HepG2 (cell line): ENCODE results near the gene LUC7L2. TPM values are rescaled to one million over a fixed set of nuclear protein-coding genes. Genes with fewer than 3 reads are reported as not detected.

ENCODE experiments used
- ATAC-seq: fragments of 200-7000 bp; cut with Tn5 transposase; 3 replicates; pipeline ENCODE4 v1.9.1; 2020; ENCODE audit warnings: mild to moderate bottlenecking, moderate library complexity
- BruUV-seq: library from RNA; stranded (reverse); fragments of 400-500 nt; replicated peaks from 2 replicates; lab custom pipeline; 2021; lab: Mats Ljungman, UMichigan
- CTCF ChIA-PET: fragments of 300-600 bp; formaldehyde crosslinking; extraction: SDS; loops from one replicate; lab custom pipeline; 2021; ENCODE audit warnings: low total read pairs, inconsistent platforms, low intra/inter-chr PET ratio; lab: Yijun Ruan, JAX
- POLR2A ChIA-PET: fragments of 350-600 bp; sonication (Branson Sonifier 250); formaldehyde crosslinking; loops from one replicate; lab custom pipeline; 2020; ENCODE audit warnings: antibody characterized with exemption, inconsistent platforms; lab: Yijun Ruan, JAX
- DNase-seq: peaks from one replicate; pipeline ENCODE4 v3.0.0-alpha.2; 2015; ENCODE audit warnings: low spot score
- FAIRE-seq: peaks from 3 replicates; lab custom pipeline; 2011; peaks lifted over from hg19 to GRCh38; lab: Jason Lieb, UNC
- H2AFZ ChIP-seq: one replicate; pipeline ENCODE4 v1.6.1; 2011; ENCODE audit warnings: low read length, inconsistent platforms
- H3K27ac ChIP-seq: fragments of 300-600 bp; 3 replicates; pipeline ENCODE4 v1.8.0; 2011; ENCODE audit warnings: mixed run types, mild to moderate bottlenecking, mixed read lengths, low read length, inconsistent platforms; ENCODE audit not compliant: insufficient read depth; ENCODE audit errors: extremely low read length
- H3K27me3 ChIP-seq, 2 experiments: fragments of 200-600 bp in 1 of 2; 2 replicates in 1 of 2; 3 replicates in 1 of 2; pipeline versions ENCODE4 v1.6.0 to v1.8.0; 2011; ENCODE audit warnings: low read length in 2 of 2, mild to moderate bottlenecking in 2 of 2, moderate library complexity in 2 of 2, inconsistent platforms in 1 of 2; ENCODE audit not compliant: insufficient read depth in 2 of 2, control insufficient read depth in 1 of 2
- H3K36me3 ChIP-seq, 2 experiments: fragments of 200-600 bp in 1 of 2; replicated peaks in 1 of 2; 2 replicates in 1 of 2; 3 replicates in 1 of 2; pipeline versions ENCODE4 v1.5.1 to v1.8.0; 2011; ENCODE audit warnings: low read length in 2 of 2, inconsistent platforms in 1 of 2; ENCODE audit not compliant: insufficient read depth in 2 of 2, control insufficient read depth in 1 of 2
- H3K4me1 ChIP-seq: 2 replicates; pipeline ENCODE4 v1.5.1; 2012; ENCODE audit warnings: low read length, inconsistent platforms; ENCODE audit not compliant: insufficient read depth
- H3K4me2 ChIP-seq: 2 replicates; pipeline ENCODE4 v1.6.0; 2011; ENCODE audit warnings: low read depth, low read length, inconsistent platforms
- H3K4me3 ChIP-seq, 3 experiments: fragments of 200-600 bp in 1 of 3; sonication (generic), shearing (Covaris generic) in 1 of 3; replicated peaks in 1 of 3; 2 replicates each; pipeline ENCODE4 v1.5.1; 2011 to 2016; ENCODE audit warnings: low read length in 3 of 3, inconsistent platforms in 2 of 3, low read depth in 2 of 3, mild to moderate bottlenecking in 2 of 3, control low read depth in 1 of 3, mixed read lengths in 1 of 3; ENCODE audit not compliant: insufficient read depth in 1 of 3
- H3K79me2 ChIP-seq: one replicate; pipeline ENCODE4 v1.6.1; 2011; ENCODE audit warnings: low read length, inconsistent platforms; ENCODE audit not compliant: insufficient read depth
- H3K9ac ChIP-seq: 2 replicates; pipeline ENCODE4 v1.6.0; 2011; ENCODE audit warnings: mild to moderate bottlenecking, low read depth, low read length, inconsistent platforms; ENCODE audit not compliant: insufficient read depth
- H3K9me3 ChIP-seq: 2 replicates; pipeline ENCODE4 v1.5.1; 2012; ENCODE audit warnings: mild to moderate bottlenecking, low read length
- H4K20me1 ChIP-seq: 2 replicates; pipeline ENCODE4 v1.6.0; 2011; ENCODE audit warnings: inconsistent platforms, mild to moderate bottlenecking, low read length, moderate library complexity; ENCODE audit not compliant: insufficient read depth
- DNMT1 ChIP-seq: sonication (generic); formaldehyde crosslinking; IDR thresholded peaks from 2 replicates; pipeline ENCODE4 v1.5.1; 2020; ENCODE audit warnings: mild to moderate bottlenecking, missing genetic modification reagents
- FOXO1 ChIP-seq: sonication (generic); formaldehyde crosslinking; IDR thresholded peaks from 2 replicates; pipeline ENCODE4 v1.4.0; 2020; ENCODE audit warnings: missing genetic modification reagents
- ISL2 ChIP-seq: sonication (generic); formaldehyde crosslinking; IDR thresholded peaks from 2 replicates; pipeline ENCODE4 v1.5.0; 2020; ENCODE audit warnings: missing genetic modification reagents
- MYC ChIP-seq: sonication (generic); formaldehyde crosslinking; IDR thresholded peaks from 2 replicates; pipeline ENCODE4 v1.9.0; 2021; ENCODE audit warnings: missing genetic modification reagents, borderline replicate concordance
- RNF2 ChIP-seq: fragments of 450-650 bp; conservative IDR thresholded peaks from 2 replicates; pipeline ENCODE4 v1.6.1; 2016; ENCODE audit warnings: low read depth
- ZBTB21 ChIP-seq: sonication (generic); formaldehyde crosslinking; IDR thresholded peaks from 2 replicates; pipeline ENCODE4 v1.4.0; 2020; ENCODE audit warnings: missing genetic modification reagents
- ZBTB7B ChIP-seq: sonication (generic); formaldehyde crosslinking; IDR thresholded peaks from 2 replicates; pipeline ENCODE4 v1.4.0; 2020; ENCODE audit warnings: missing genetic modification reagents
- ZMYM2 ChIP-seq: sonication (generic); formaldehyde crosslinking; IDR thresholded peaks from 2 replicates; pipeline ENCODE4 v1.8.0; 2022; ENCODE audit warnings: mild to moderate bottlenecking, missing genetic modification reagents
- ZNF333 ChIP-seq: sonication (generic); formaldehyde crosslinking; IDR thresholded peaks from 2 replicates; pipeline ENCODE4 v1.4.0; 2020; ENCODE audit warnings: mild to moderate bottlenecking, missing genetic modification reagents, borderline replicate concordance
- ZNF605 ChIP-seq: sonication (generic); formaldehyde crosslinking; IDR thresholded peaks from 2 replicates; pipeline ENCODE4 v1.8.0; 2022; ENCODE audit warnings: mild to moderate bottlenecking, missing genetic modification reagents
- ZNF607 ChIP-seq: sonication (generic); formaldehyde crosslinking; IDR thresholded peaks from 2 replicates; pipeline ENCODE4 v1.5.1; 2020; ENCODE audit warnings: missing genetic modification reagents, mild to moderate bottlenecking, borderline replicate concordance
- ZNF674 ChIP-seq: sonication (generic); formaldehyde crosslinking; IDR thresholded peaks from 2 replicates; pipeline ENCODE4 v1.5.0; 2020; ENCODE audit warnings: low read depth, mild to moderate bottlenecking, missing genetic modification reagents
- WGBS: methylation state at CpG from one replicate; pipeline ENCODE4 v1.1.6; 2017; ENCODE audit warnings: low lambda C conversion rate; 5-methylcytosine and 5-hydroxymethylcytosine counted together
- in situ Hi-C: cut with HindIII; loops from 2 replicates; pipeline ENCODE4 v1.10.0; 2017; ENCODE audit warnings: low pct_unique_long_range_greater_than_20kb; ENCODE audit not compliant: extremely low pct_ligation_motif_present
- intact Hi-C: fragments of 100-400 bp; cut with micrococcal nuclease; formaldehyde crosslinking; loops from one replicate; pipeline ENCODE4 v1.10.0; 2022; ENCODE audit not compliant: unreplicated experiment
- polyA plus RNA-seq, 8 experiments: library from polyadenylated mRNA; depleted of rRNA in 3 of 8; stranded (reverse) in 7 of 8; unstranded in 1 of 8; fragments of >200 nt; fragmentation: Illumina TruSeq in 4 of 8; extraction: Trizol in 4 of 8; gene quantifications; 2 replicates each; pipeline versions ENCODE4 v1.2.1 to v1.2.3, GENCODE V29; 2011 to 2016; ENCODE audit warnings: low read depth in 4 of 8, missing spikeins in 1 of 8, mixed read lengths in 1 of 8; ENCODE audit not compliant: insufficient read depth in 1 of 8
- total RNA-seq, 5 experiments: library from RNA; depleted of rRNA; stranded (reverse); fragments of >200 nt; fragmentation: Illumina TruSeq; extraction: Trizol; gene quantifications; 2 replicates each; pipeline ENCODE4 v1.2.3, GENCODE V29; 2016; ENCODE audit warnings: low read depth in 1 of 5
- TF ChIP-seq, protein P1 (sequence below): sonication (generic); formaldehyde crosslinking; IDR thresholded peaks from 2 replicates; pipeline ENCODE4 v1.4.0; 2020; ENCODE audit warnings: missing genetic modification reagents, borderline replicate concordance
- TF ChIP-seq, protein P2 (sequence below): sonication (generic); formaldehyde crosslinking; IDR thresholded peaks from 2 replicates; pipeline ENCODE4 v1.5.0; 2020; ENCODE audit warnings: missing genetic modification reagents
- TF ChIP-seq, protein P3 (sequence below): sonication (generic); formaldehyde crosslinking; IDR thresholded peaks from 2 replicates; pipeline ENCODE4 v1.9.0; 2022; ENCODE audit warnings: low read depth, missing genetic modification reagents

Gene LUC7L2
- total and polyA plus RNA-seq, 2 of the 13 experiments (the other 11 are each of a cell fraction or from before 2014, with no cell fraction given): 17.9 to 50.7 TPM

DNA sequence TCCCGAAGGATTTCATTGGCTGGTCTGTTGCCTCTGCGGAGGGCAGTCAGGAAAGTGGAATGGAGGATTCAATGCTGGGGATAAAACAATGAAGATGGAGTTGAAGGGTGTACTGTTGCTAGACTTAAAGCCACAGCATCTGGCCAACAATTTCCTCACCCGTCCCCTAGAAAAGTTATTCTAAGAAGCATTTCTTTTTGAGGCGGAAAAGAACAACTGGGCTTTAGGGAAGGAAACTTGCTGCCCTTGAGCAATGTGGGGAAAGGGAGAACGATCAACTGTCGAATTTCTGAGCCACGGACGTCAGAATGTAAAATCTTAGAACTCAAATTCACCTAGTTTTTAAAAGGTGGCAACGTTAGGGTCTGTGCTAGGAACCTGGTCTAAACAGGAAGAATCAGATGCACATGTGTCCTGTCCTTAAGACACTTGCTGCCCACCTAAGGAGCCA lies 17.9 kb upstream of the LUC7L2 start (continued):
- TF ChIP-seq, protein P1, sequence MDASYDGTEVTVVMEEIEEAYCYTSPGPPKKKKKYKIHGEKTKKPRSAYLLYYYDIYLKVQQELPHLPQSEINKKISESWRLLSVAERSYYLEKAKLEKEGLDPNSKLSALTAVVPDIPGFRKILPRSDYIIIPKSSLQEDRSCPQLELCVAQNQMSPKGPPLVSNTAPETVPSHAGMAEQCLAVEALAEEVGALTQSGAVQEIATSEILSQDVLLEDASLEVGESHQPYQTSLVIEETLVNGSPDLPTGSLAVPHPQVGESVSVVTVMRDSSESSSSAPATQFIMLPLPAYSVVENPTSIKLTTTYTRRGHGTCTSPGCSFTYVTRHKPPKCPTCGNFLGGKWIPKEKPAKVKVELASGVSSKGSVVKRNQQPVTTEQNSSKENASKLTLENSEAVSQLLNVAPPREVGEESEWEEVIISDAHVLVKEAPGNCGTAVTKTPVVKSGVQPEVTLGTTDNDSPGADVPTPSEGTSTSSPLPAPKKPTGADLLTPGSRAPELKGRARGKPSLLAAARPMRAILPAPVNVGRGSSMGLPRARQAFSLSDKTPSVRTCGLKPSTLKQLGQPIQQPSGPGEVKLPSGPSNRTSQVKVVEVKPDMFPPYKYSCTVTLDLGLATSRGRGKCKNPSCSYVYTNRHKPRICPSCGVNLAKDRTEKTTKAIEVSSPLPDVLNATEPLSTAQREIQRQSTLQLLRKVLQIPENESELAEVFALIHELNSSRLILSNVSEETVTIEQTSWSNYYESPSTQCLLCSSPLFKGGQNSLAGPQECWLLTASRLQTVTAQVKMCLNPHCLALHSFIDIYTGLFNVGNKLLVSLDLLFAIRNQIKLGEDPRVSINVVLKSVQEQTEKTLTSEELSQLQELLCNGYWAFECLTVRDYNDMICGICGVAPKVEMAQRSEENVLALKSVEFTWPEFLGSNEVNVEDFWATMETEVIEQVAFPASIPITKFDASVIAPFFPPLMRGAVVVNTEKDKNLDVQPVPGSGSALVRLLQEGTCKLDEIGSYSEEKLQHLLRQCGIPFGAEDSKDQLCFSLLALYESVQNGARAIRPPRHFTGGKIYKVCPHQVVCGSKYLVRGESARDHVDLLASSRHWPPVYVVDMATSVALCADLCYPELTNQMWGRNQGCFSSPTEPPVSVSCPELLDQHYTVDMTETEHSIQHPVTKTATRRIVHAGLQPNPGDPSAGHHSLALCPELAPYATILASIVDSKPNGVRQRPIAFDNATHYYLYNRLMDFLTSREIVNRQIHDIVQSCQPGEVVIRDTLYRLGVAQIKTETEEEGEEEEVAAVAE (CRISPR knock-in tag): no peak
- TF ChIP-seq ZNF607 (CRISPR knock-in tag) (peak; percentile 23; the same call in 1 of the 2 replicates), DNMT1 (CRISPR knock-in tag) (no peak), ZNF674 (CRISPR knock-in tag) (no peak), MYC (CRISPR knock-in tag) (no peak)

DNA sequence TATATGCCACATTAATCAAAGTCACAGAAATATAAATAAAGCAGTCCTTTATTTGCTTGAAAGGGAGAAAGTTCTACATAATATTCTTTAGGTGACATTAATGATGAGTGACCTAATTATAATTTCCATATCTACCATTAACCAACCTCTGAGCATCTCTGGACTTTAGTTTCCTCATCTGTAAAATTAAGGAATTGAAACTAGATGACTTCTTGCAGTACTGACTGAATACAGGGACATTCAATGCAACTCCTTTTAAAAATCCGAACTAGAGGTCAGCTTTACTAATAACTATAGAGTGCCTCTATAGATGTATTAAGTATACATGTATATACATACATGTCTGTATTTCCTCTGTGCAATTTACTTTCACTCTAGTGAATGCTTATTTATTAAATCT lies 14.7 kb upstream of the LUC7L2 start:
- Histone ChIP-seq H3K9ac (no peak overlapping the region), H3K27ac (no peak overlapping the region), H3K9me3 (no peaks in the 10 kb centered on the region), H3K4me3 (no peak overlapping the region), H3K36me3 (peaks cover 2 to 4% of the 10 kb centered on the region in 2 experiments; a peak in 3 of 5 replicates), H3K4me2 (no peak overlapping the region), H3K4me1 (peaks cover 10% of the 10 kb centered on the region), H3K79me2 (peaks cover 12% of the 10 kb centered on the region), H3K27me3 (no peaks in the 10 kb centered on the region; a peak in 1 of 5 replicates), H2AFZ (no peak overlapping the region), H4K20me1 (no peaks in the 10 kb centered on the region)
- 100% methylated on average over 1 of the region's 1 CpG for WGBS
- DNase-seq: no peak
- no peak for ATAC-seq
- CTCF ChIA-PET: no interaction called here
- no TSS peak for BruUV-seq
- FAIRE-seq: no peak
- intact Hi-C loops (loop anchor here (10.0 kb wide), 1 partner anchor 240 kb away; the partner anchor contains the start of gene ZC3HAV1), in situ Hi-C loops (no loop called here)
- POLR2A ChIA-PET: no interaction called here
- no peak for TF ChIP-seq ZBTB21 (CRISPR knock-in tag)
- TF ChIP-seq ISL2 (CRISPR knock-in tag): no peak
- no peak for TF ChIP-seq ZNF605
- no peak for TF ChIP-seq ZMYM2
- no peak for TF ChIP-seq ZNF333 (CRISPR knock-in tag)
- TF ChIP-seq FOXO1 (CRISPR knock-in tag): no peak
- TF ChIP-seq ZBTB7B (CRISPR knock-in tag): no peak
- TF ChIP-seq RNF2: no peak
- TF ChIP-seq, protein P2, sequence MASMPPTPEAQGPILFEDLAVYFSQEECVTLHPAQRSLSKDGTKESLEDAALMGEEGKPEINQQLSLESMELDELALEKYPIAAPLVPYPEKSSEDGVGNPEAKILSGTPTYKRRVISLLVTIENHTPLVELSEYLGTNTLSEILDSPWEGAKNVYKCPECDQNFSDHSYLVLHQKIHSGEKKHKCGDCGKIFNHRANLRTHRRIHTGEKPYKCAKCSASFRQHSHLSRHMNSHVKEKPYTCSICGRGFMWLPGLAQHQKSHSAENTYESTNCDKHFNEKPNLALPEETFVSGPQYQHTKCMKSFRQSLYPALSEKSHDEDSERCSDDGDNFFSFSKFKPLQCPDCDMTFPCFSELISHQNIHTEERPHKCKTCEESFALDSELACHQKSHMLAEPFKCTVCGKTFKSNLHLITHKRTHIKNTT (CRISPR knock-in tag): no peak
- TF ChIP-seq, protein P3, sequence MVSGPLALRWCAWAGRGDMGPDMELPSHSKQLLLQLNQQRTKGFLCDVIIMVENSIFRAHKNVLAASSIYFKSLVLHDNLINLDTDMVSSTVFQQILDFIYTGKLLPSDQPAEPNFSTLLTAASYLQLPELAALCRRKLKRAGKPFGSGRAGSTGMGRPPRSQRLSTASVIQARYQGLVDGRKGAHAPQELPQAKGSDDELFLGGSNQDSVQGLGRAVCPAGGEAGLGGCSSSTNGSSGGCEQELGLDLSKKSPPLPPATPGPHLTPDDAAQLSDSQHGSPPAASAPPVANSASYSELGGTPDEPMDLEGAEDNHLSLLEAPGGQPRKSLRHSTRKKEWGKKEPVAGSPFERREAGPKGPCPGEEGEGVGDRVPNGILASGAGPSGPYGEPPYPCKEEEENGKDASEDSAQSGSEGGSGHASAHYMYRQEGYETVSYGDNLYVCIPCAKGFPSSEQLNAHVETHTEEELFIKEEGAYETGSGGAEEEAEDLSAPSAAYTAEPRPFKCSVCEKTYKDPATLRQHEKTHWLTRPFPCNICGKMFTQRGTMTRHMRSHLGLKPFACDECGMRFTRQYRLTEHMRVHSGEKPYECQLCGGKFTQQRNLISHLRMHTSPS (CRISPR knock-in tag): no peak
